GM19023 (cell line): ENCODE results near the gene NUP58.
"Not testable (repeated sequence)": the region's sequence is repeated elsewhere in the genome, so short reads cannot be mapped to it uniquely, and the experiment has no call there.

ENCODE experiments used
- ATAC-seq: cut with Tn5 transposase; IDR thresholded peaks from one replicate; pipeline ENCODE4 v1.9.1; 2021; ENCODE audit warnings: mild to moderate bottlenecking, moderate library complexity; ENCODE audit not compliant: unreplicated experiment

Gene NUP58

DNA sequence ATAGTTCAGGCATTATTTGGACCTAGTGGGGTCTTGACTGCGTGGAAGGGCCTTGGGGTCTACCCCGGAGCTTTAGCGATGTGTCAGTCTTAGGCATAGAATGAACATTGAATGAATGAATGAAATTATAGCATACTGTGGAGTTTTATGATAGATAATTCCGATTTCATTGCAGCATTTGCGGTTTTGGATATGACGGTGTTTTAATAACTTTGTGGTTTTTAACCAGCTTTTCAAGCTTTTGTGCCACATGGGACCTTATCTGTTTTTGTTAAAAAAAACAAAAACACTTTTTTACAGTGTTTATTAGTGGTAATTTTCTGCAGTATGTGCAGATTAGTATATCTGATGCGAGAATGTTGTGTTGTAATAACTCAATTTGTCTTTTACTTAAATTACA is 696 bp downstream of the NUP58 start:
- no peak for ATAC-seq

DNA sequence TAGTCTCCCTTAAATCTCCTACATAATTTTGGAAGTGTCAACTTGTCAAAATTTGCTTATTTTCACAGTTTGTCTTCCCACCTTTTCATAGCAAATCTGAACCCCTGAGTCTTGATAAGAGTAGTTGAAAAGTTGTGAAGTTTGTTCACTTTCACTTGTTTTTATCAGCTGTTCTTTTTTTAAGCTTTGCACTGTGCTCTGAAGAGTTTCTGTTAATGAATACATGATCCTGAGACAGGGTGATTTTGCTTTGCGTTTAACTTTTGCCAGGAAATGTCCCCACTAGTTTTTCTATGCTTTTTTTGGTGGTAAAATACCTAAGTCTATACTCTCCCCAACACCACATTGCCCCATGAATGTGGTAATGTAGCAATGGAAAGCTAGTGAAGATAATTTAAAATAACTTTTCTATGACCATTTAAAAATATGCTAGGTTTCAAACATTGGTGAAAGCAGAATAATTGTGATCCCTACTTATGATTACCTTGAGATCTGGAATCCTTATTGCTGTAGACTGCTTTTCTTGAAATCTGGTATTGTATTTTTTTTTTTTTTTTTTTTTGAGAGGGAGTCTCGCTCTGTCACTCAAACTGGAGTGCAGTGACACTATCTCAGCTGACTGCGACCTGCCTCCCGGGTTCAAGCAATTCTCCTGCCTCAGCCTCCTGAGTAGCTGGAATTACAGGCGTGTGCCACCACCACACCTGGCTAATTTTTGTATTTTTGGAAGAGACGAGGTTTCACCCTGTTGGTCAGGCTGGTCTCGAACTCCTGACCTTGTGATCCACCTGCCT is 5.4 kb downstream of the NUP58 start:
- ATAC-seq = no peak

DNA sequence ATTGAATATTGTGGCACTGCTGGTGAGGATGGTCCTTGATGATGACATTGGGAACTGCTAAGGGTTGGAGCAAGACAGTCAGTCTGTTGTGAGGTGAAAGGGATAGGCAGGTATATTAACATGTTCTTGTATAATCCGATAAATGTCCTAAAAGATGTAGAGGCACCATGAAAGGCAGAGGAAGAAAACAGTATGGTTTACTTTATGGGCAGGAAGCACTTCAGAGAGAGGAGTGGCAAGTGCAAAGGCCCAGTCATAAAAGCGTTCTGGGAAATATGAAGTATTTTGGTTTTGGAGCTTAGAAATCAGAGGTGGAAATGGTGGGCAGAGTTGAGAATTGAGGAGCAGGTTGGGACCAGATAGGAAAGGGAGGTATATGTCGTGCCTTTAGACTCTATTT is 9.5 kb downstream of the NUP58 start:
- ATAC-seq = no peak

DNA sequence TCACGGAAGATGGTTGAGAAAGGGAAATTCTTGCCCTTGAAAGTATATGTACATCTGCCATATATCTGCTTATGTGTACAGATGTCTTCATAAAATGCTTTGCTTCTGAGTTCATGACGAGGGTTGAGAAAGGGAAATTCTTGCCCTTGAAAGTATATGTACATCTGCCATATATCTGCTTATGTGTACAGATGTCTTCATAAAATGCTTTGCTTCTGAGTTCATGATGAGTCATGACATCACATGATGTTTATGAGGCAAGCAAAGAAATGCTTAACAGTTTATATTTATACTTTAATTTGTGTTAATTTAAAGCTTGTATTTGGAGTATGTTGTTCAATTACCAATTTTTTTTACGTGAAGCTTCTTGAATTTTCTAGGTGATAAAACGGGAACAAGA is 17.5 kb downstream of the NUP58 start:
- not testable (repeated sequence) for ATAC-seq

DNA sequence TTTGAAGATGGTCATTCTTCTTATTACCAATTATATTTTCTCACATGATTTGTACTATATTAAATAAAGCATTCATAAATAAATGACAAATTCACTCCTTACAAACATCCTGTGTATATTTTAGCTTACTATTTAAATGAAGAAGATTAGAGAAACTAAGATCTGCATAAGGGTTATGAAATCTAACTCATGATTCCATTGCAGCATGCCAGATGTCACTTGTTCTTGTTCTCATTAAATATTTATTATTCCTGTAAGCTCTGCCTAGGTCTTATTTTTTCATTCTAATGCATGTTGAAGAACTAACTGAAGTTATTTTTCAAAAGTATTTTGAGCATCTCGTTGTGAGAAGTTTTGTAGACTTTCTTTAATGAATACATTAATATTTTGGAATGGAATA is 18.3 kb downstream of the NUP58 start:
- ATAC-seq = no peak

DNA sequence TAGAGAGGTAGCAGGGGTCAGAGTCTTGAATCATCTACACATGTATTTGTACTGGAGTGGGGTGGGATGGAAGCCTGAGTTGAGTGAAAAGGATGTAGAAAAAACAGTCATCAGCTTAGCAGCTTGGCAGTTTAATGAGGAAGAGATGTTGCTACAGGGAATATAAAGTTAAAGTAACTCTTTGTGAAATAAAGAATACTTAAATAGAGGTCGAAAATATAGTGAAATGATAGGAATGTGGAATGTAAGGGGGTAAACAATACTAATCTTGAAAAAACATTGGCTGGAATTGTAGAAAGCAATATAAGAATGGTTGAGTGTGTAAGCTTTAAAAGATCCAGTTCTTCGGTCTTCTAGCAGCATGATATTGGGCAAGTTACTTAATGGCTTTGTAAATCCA is 22.7 kb downstream of the NUP58 start:
- no peak for ATAC-seq

DNA sequence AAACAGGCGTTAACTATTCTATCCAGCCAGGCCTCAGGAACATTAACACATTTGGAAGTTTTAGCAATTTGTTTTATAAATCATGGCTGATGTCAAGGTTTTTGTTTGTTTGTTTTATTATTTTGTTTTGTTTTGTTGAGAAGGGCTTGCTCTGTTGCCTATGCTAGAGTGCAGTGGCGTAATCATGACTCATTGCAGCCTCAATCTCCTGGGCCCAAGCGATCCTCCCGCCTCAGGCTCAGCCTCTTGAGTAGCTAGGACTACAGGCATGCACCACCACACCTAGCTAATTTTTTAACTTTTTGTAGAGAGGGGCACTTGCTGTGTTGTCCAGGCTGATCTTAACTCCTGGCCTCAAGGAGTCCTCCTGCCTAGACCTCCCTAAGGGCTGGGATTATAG is 28.3 kb downstream of the NUP58 start:
- ATAC-seq = no peak

DNA sequence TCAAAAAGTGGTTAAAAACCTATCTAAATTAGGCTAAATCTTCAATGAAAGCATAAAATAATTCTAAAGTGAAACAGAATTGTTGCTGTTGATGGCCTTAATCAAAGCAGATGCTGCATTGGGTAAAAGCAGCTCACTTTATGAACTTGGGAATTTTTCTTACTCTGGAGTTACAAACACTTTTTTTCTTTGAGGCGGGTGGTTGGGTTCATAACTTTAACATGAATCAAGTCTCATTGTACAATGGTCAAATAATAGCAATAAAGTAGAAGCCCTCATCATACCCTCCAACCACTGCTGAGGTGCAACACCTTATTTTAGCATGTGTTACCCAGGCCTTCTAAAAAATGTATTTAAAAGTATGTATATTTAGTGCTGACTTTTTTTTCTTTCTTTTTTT is 29.1 kb downstream of the NUP58 start:
- ATAC-seq = no peak

DNA sequence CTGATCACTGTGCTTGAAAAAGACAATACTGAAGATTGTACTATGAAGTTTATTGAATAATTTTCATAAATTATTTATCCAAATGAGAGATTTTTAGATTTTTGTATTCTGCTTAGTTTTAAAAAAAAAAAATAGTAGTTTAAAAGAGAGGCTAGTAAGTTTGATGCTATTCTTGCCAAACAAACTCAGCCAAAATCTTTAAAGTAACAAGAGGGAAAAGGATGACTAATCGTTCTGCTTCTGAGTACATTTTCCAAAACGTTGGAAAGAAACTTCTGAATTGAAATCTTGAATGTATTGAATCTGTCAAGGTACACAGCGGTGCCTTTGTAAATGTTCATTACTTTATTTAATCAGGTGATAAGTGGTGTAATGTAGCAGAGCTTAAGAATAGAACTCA is 34.4 kb downstream of the NUP58 start:
- ATAC-seq = no peak

DNA sequence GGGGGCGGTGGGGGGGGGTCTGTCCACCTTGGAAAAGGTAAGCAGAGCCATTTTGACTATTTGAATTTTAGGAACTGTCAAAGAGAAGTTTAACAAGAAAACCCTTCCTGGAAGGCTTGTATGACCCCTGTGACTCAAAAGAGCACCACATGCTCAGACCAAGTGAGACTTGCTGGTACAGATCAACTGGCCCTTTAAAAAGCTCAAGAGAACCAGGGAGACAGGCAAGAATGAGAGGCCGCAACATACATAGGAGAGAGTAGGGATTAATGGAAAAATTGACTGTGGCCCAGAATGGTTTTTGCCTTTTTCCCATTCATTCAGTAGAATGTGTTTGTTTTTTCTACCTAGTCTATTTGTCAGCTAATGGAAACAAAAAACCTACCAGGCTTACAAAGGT is 44.2 kb downstream of the NUP58 start:
- no peak for ATAC-seq

DNA sequence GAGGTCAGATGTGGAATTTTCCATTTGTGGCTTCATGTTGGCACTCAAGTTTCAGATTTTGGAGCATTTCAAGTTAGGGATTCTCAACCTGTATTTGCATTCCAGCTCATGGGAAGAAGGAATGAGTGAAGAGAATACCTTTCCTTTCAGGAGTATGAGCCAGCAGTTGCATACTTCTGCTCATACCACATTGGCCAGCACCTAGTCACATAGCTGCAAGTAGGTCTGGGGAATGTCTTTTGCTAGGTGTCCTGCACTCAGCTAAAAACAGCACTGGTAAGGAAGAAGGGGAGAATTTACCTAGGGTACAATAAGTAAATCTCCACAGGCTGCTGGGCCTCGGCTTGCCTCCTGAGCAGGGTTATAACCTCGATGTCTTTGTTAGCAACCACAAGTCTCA is 45.7 kb downstream of the NUP58 start:
- no peak for ATAC-seq

DNA sequence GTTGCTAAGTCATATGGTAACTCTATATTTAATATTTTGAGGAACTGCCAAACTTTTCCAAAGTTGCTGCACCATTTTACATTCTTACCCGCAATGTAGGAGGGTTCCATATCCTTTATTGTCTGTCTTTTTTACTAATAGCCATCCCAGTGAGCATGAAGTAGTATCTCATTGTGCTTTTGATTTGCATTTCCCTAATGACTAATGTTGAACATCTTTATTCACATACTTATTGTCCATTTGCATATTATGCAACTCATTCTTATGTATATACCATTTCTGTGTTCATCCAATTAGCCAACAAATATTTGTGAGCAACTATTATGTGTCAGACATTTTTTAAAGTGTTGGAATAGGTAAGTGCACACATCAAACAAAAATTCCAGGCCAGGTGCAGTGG is 50.0 kb downstream of the NUP58 start:
- ATAC-seq = no peak

DNA sequence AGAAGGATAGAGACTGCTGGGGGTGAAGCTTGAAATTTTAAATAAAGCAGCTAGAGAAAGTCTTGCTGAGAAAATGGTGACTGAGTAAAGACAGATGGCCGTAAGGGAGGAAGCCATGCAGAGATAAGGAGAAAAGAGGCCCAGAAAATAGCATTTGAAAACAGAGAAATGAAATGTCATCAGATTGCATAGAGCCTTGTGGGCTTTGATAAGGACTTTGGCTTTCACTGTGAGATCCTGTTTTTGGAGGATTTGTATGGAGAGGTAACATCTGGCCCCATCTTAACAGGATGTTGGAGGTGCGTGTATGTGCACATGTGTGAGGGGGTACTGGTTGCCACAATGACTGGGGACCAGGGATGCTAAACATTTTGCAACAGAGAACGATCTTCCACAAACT is 50.8 kb downstream of the NUP58 start:
- no peak for ATAC-seq

DNA sequence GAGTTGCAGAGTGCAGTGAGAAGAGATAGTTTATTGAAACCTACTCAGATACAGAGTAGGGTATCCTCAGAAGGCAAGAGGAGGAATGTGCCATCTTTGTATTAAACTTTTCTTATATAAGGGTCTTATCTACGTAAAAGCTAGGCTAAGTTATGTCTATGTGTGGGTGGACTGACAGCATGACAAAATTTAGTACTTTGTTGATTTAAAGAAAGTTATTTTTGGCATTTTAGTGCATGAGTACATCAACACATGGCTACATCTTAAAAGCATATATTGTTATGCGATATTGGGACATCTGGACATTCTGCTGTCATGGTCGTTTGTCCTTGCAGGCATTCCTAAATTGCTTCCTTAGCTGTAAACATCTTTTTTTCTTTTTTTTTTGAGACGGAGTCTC is 51.4 kb downstream of the NUP58 start:
- ATAC-seq = no peak

DNA sequence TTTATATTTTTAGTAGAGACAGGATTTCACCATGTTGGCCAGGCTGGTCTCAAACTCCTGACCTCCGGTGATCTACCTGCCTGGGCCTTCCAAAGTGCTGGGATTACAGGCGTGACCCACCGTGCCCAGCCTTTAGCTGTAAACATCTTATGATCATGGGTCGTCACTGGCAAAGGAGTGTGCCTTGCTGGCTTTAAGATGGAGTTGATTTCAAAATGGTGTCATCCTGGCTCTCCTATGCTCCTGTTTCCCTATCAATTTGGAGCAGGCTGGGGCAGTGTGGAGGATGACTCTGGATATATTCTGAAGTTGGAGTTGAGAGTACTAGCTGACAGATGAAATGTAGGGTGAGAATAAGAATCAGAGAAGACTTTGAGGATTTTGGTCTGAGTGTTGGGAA is 51.9 kb downstream of the NUP58 start:
- no peak for ATAC-seq

DNA sequence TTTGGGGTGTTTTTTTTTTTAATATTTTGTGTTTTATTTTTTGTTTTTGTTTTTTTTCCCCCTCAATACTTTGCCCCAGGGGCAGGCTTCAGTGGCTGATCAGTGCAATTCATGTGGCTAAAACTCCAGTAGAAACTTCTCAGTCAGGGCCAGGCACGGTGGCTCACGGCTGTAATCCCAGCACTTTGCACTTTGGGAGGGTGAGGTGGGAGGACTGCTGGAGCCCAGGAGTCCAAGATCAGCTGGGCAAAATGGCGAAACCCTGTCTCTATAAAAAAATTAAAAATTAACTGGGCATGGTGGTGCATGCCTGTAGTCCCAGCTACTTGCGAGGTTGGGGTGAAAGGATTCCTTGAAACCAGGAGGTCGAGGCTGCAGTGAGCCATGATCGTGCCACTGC is 53.0 kb downstream of the NUP58 start:
- no peak for ATAC-seq

DNA sequence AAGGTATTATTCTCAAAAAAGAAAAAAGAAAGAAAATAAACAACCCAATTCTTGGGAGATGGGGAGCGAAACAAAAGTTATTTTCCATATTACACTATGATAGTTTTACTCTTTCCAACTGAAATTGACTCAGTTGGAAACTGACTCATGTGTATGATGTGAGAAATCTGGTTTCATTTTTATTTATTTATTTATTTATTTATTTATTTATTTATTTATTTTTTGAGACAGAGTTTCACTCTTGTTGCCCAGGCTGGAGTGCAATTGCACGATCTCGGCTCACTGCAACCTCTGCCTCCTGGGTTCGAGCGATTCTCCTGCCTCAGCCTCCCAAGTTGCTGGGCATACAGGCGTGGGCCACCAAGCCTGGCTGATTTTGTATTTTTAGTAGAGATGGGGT is 59.0 kb downstream of the NUP58 start:
- not testable (repeated sequence) for ATAC-seq

DNA sequence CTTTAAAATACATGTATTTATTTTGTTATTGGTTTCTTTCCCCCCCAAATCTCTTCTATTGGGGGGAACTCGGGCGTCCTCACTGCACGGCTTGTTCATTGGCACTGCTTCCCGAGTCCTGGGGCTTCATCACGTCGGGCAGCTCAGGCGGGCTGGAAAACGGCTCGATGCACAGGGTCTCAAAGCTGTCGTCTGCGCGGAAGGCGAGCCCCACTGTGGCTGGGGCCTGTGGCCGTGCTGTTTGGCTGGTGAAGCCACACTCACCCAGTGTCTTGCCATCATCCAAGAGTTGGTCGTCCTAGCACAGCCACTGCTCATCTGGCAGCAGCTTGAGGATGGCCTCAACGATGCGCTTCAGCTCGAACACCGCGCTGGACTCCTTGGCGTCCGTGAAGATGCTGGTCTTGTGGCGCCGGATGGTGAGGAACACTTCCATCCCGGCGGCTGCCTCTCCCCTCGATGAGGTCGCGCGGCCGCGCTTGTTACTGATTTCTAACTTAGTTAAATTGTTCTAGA is 64.4 kb downstream of the NUP58 start:
- no peak for ATAC-seq

DNA sequence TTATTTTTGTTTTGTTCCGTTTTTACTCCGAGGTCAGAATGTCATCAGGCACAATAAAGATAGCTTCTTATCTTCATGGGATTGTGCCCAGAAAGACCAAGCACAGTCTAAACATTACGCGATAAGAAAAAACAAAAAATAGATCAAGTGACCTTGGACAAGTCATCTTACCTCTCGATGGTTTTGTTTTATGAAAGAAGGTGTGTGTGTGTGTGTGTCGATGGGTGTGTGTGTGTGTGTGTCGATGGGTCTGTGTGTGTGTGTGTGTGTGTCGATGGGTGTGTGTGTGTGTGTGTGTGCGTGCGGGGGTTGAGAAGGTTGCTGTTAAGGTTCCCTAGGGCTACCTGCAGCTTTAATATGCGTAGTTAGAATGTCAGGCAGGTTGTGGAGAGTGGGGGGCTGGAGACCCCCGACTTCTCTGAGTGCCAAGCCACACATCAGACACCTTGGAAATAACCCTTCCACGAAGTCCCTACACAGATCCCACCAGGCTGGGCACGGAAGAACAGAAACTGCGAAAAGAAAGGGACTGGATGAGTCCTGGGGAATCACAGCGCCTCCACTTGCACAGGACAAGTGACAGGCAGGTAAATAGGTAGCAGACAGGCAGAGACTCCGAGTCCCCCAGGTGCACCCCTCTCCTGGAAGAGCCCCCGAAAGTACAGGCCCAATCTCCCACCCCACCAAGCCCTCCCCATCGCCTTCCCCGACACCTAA is 69.9 kb downstream of the NUP58 start:
- no peak for ATAC-seq

DNA sequence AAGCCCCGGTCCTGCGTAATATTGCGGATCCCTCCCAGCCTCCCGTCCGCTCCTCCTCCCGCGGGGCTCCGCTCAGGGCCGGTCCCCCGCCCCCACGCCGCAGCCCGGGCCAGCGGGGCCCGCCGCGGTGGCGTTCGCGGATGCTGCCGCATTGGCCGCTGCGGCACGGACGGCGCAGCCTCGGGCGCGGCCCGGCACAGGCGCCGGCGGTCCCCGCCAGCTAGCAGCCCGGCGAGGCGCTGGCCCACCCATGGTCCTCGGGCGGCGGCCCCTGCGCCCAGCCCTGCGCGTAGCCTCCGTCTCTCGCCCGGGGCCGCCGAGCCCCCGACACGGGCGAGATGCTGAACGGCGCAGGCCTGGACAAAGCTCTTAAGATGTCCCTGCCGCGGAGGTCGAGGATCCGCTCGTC is 70.5 kb downstream of the NUP58 start, which contains the start of gene ATP8A2:
ATP8A2 (plus strand) TSS at position 100 of the 409 bp plus-strand sequence; CDS start at position 339, 239 bp downstream.
- no peak for ATAC-seq

DNA sequence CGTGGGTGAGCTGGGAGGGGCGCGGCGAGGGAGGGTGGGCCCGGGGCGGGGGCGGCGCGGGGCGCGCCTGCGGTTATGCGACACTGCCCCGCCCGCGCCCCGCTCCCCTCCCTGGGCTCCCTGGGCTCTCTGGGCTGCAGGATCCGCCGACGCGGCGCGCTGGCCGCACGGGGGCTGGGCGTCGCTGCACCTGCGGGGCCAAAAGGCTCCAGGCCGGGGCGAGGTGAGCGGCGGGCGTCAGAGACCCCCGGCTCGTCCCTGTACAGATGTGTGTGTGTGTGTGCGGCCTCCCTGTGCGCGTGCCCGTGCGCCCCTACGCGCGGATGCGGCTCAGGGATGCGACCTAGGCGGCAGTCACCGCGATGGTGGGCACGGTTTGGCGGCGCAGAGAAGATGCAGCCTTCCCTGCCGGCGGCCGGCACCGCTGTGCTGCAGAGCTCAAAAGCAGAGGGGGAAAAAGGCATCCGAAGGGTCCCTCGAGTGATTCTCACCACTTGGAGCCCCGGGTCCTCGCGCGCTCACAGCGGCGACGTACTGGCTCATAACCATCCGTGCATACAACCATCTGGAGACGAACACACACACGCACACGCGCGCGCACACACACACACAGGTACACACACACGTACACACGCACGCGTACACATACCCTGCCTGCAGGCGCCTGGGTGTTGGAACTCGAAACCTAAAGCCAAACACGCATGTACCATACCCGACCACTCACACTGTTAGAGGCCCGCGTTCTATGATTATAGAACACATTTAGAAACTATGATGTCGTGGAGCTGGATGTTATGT is 71.1 kb downstream of the NUP58 start:
- ATAC-seq = no peak
